HG02970 (cell line): ENCODE results near the gene GBE1.

Source experiments
- ATAC-seq: cut with Tn5 transposase; IDR thresholded peaks from one replicate; pipeline ENCODE4 v1.9.1; 2021; ENCODE audit warnings: mild to moderate bottlenecking, moderate library complexity, moderate number of reproducible peaks; ENCODE audit not compliant: unreplicated experiment, low FRiP score

Gene GBE1

GRCh38 chr3:81709606-81710005, 51.8 kb downstream of the GBE1 start:
- ATAC-seq: no peak

- no peak for ATAC-seq
These were observed 53.4 kb downstream of the GBE1 start for GRCh38 chr3:81707996-81708395.

GRCh38 chr3:81702126-81702525, 59.3 kb downstream of the GBE1 start:
- no peak for ATAC-seq

GRCh38 chr3:81699536-81700320, 61.7 kb downstream of the GBE1 start:
- no peak for ATAC-seq

- no peak for ATAC-seq
These were observed 65.4 kb downstream of the GBE1 start for GRCh38 chr3:81696090-81696489.

GRCh38 chr3:81695302-81695701, 66.1 kb downstream of the GBE1 start:
- no peak for ATAC-seq

- no peak for ATAC-seq
These were observed 66.8 kb downstream of the GBE1 start for GRCh38 chr3:81694662-81695061.

- ATAC-seq: no peak
These were observed 68.7 kb downstream of the GBE1 start for GRCh38 chr3:81692766-81693165.

- ATAC-seq: no peak
These were observed 71.8 kb downstream of the GBE1 start for GRCh38 chr3:81689617-81690016.

GRCh38 chr3:81684751-81685395, 76.6 kb downstream of the GBE1 start:
- no peak for ATAC-seq

GRCh38 chr3:81676706-81677456, 84.6 kb downstream of the GBE1 start:
- ATAC-seq: no peak

- no peak for ATAC-seq
These were observed 86.8 kb downstream of the GBE1 start for GRCh38 chr3:81674690-81675089.

- ATAC-seq: no peak
These were observed 93.2 kb downstream of the GBE1 start for GRCh38 chr3:81668283-81668682.

- no peak for ATAC-seq
These were observed 94.8 kb downstream of the GBE1 start for GRCh38 chr3:81666502-81667121.

- ATAC-seq: no peak
These were observed 98.3 kb downstream of the GBE1 start for GRCh38 chr3:81663114-81663513.

GRCh38 chr3:81660036-81660435, 101.4 kb downstream of the GBE1 start:
- no peak for ATAC-seq

GRCh38 chr3:81658322-81658997, 103.0 kb downstream of the GBE1 start:
- ATAC-seq: no peak

GRCh38 chr3:81651139-81651538, 110.3 kb downstream of the GBE1 start:
- no peak for ATAC-seq

GRCh38 chr3:81650187-81650586, 111.3 kb downstream of the GBE1 start:
- no peak for ATAC-seq

GRCh38 chr3:81645248-81645647, 116.2 kb downstream of the GBE1 start:
- ATAC-seq: no peak
